ENCODE measurements around the gene RNF26.

DNA sequence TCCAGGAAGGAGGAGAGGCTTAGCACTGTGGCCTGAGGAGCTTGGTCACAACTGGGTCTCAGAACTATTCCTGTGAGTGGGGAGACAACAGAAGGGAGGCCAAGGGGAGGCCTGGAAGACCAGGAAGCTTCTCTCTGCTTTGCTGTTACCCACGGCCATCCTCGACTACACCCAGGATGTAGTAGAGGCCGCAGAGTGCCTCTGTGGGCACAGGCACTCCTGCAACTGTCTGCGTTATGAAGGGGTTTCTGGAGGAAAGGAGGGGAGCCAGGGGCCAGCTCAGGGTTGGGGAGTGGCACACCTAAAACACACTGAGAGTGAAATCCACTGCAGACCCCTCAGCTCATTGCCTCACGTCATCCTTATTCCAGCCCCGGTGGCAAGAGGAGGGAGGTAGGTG, 16.0 kb downstream of the RNF26 start:
- TF ChIP-seq SIN3A (IDR thresholded peaks at IDR 0.05; ENCODE audit: borderline replicate concordance, low read depth, low read length), result no peak
- TF ChIP-seq, protein P1, sequence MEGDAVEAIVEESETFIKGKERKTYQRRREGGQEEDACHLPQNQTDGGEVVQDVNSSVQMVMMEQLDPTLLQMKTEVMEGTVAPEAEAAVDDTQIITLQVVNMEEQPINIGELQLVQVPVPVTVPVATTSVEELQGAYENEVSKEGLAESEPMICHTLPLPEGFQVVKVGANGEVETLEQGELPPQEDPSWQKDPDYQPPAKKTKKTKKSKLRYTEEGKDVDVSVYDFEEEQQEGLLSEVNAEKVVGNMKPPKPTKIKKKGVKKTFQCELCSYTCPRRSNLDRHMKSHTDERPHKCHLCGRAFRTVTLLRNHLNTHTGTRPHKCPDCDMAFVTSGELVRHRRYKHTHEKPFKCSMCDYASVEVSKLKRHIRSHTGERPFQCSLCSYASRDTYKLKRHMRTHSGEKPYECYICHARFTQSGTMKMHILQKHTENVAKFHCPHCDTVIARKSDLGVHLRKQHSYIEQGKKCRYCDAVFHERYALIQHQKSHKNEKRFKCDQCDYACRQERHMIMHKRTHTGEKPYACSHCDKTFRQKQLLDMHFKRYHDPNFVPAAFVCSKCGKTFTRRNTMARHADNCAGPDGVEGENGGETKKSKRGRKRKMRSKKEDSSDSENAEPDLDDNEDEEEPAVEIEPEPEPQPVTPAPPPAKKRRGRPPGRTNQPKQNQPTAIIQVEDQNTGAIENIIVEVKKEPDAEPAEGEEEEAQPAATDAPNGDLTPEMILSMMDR (IDR thresholded peaks at IDR 0.05), result no peak
- no peak for TF ChIP-seq YY1 (IDR thresholded peaks at IDR 0.05; ENCODE audit: low read depth)
- no peak for TF ChIP-seq POLR2AphosphoS5 (IDR thresholded peaks at IDR 0.05; ENCODE audit: low read depth, low read length)
- no peak for TF ChIP-seq EP300 (IDR thresholded peaks at IDR 0.05; ENCODE audit: borderline replicate concordance in 1 of 2, low read depth in 1 of 2, low read length in 1 of 2)
- no peak for TF ChIP-seq NRF1 (IDR thresholded peaks at IDR 0.05; ENCODE audit: low read depth, low read length)
- no peak for TF ChIP-seq RAD21 (IDR thresholded peaks at IDR 0.05; ENCODE audit: low read length)
- TF ChIP-seq FOXM1 (IDR thresholded peaks at IDR 0.05; ENCODE audit: low read depth), result no peak
- TF ChIP-seq MXI1 (IDR thresholded peaks at IDR 0.05; ENCODE audit: low read depth, low read length), result no peak
- TF ChIP-seq, protein P2, sequence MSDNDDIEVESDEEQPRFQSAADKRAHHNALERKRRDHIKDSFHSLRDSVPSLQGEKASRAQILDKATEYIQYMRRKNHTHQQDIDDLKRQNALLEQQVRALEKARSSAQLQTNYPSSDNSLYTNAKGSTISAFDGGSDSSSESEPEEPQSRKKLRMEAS (IDR thresholded peaks at IDR 0.05; ENCODE audit: low read depth), result no peak
- no peak for TF ChIP-seq NFIC (IDR thresholded peaks at IDR 0.05; ENCODE audit: borderline replicate concordance)
- no peak for TF ChIP-seq RXRA (IDR thresholded peaks at IDR 0.05; ENCODE audit: borderline replicate concordance, low read depth)
- no peak for TF ChIP-seq RCOR1 (IDR thresholded peaks at IDR 0.05; ENCODE audit: low read length)
- TF ChIP-seq GABPA (IDR thresholded peaks at IDR 0.05; ENCODE audit: low read depth), result no peak
